ENCODE measurements around the gene LY6G6D.

LY6G6D gene

DNA sequence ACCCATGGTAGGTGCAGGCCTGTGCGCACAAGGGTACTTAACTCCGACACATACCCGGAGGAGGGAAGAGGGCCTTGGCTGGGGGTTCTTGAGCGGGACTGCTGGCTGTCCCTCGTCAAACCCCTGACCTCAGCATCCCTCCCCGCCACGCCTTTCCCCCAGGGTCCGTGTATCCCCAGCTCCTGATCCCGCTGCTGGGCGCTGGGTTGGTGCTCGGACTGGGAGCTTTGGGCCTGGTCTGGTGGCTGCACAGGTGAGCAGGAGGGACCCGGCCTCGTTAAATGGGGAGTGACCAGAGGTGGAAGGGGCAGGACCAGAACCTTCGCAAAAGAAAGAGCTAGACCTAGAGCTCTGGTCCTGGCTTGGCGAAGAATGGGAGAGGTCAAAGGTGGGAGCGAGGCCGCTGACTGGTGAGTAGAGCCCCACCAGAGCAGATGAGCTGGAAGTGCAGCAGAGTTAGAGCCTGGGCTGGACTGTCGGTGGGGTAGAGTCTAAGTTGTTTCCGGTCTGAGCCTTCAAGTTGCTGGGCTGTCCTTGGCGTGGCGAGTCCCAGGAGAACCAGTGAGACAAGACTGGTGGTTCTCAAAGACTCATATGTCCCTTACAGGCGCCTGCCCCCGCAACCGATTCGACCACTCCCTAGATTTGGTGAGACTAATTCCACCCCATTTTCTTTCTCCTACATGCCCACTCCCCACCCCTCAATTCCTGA, 9.0 kb downstream of the LY6G6D start:
- Mint-ChIP-seq H3K27me3 (ENCODE audit: low read depth) (peaks cover 4% of the 10 kb centered on the region), H3K27ac (peak overlapping the region in 1 of 3 experiments; percentile 14), H3K4me1 (peaks cover 5% of the 10 kb centered on the region), H3K9me3 (no peaks in the 10 kb centered on the region), H3K4me3 (no peak overlapping the region), H3K36me3 (ENCODE audit: low read depth) (peaks cover 44% of the 10 kb centered on the region)
- TF ChIP-seq, protein P1, sequence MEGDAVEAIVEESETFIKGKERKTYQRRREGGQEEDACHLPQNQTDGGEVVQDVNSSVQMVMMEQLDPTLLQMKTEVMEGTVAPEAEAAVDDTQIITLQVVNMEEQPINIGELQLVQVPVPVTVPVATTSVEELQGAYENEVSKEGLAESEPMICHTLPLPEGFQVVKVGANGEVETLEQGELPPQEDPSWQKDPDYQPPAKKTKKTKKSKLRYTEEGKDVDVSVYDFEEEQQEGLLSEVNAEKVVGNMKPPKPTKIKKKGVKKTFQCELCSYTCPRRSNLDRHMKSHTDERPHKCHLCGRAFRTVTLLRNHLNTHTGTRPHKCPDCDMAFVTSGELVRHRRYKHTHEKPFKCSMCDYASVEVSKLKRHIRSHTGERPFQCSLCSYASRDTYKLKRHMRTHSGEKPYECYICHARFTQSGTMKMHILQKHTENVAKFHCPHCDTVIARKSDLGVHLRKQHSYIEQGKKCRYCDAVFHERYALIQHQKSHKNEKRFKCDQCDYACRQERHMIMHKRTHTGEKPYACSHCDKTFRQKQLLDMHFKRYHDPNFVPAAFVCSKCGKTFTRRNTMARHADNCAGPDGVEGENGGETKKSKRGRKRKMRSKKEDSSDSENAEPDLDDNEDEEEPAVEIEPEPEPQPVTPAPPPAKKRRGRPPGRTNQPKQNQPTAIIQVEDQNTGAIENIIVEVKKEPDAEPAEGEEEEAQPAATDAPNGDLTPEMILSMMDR (IDR thresholded peaks at IDR 0.05; ENCODE audit: unreplicated experiment in 3 of 3) = no peak

DNA sequence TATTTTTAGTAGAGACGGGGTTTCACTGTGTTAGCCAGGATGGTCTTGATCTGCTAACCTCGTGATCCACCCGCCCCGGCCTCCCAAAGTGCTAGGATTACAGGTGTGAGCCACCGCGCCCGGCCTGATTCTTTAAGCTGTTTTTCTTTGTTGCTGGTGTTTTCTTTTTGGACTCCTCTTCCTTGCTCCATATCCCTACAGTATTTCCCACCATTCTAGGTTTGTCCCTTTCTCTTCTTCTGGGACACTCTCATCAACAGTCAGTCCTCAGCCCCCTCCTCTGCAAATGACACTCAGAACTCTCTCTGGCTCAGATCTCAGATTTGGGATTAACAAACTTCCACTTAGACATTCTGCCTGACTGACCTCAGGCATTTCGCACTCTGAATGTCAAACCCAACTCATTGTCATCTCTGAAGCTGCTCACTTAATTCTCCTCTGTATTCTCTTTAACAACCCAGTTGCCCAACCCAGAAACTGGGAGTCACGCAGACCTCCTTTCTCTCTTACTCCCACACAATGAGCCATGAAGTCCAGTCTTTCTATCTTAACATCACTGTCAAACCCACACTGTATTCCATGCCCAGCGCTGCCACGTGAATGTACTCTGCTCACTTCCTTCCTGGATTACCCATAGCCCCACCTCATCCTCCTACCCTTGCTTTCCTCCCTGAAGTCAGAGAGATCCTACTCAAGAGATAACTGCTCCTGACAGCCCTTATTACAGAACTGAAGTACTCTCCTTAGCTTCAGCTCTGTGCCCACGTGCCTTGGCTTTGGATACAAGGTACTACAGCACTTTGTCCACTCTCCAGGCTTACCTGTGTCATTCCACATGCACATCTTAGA, 10.6 kb downstream of the LY6G6D start:
- H3K4me3 Mint-ChIP-seq = peak overlapping the region in 2 of 3 experiments; percentile 0 to 24
- no peaks in the 10 kb centered on the region for H3K9me3 Mint-ChIP-seq
- H3K27ac Mint-ChIP-seq = peak overlapping the region in 2 of 3 experiments; percentile 3 to 64
- peaks cover 12% of the 10 kb centered on the region for H3K4me1 Mint-ChIP-seq
- TF ChIP-seq, protein P1 (IDR thresholded peaks at IDR 0.05; ENCODE audit: unreplicated experiment in 3 of 3) = no peak
- peaks cover 53% of the 10 kb centered on the region for H3K36me3 Mint-ChIP-seq (ENCODE audit: low read depth)
- H3K27me3 Mint-ChIP-seq (ENCODE audit: low read depth) = no peaks in the 10 kb centered on the region

DNA sequence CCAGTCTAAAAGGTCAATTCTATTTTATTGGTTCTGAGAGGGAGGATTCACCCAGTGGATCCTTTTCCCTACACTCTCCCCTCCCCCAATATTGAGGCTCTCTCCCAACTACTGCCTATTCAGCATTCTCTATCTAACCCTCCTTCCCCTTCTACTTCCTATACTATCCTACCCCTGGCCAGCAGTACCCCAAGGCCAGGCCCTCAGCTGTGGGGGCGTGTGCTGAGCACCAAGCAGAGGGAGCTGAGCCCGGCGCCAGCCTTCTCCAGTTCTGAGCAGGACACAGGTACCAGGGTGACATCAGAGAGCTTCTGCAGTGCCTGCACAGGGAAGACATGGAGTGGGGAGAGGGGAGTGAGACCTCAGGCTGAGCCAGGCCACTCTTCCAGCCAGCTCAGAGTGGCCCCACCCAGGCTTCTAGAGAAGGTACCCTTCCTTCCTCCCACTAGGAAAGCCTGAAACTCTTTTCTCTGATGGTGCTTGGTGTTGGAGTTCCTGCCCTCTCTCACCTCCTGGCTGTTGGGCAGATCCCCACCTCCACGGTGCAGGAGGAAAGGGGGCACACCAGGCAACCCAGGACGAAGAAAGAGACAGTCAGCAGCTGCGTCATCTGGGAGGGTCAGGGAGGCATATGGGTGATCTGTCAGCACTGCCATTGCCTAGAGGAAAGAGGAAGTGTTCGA, 12.0 kb downstream of the LY6G6D start:
- Mint-ChIP-seq H3K4me3 (peak overlapping the region; percentile 70 to 85 (median 83)), H3K9me3 (no peaks in the 10 kb centered on the region), H3K27me3 (ENCODE audit: low read depth) (no peaks in the 10 kb centered on the region), H3K27ac (peak overlapping the region in 1 of 3 experiments; percentile 52), H3K4me1 (peaks cover 15% of the 10 kb centered on the region), H3K36me3 (ENCODE audit: low read depth) (peaks cover 60% of the 10 kb centered on the region)
- TF ChIP-seq, protein P1 (IDR thresholded peaks at IDR 0.05; ENCODE audit: unreplicated experiment in 3 of 3) = no peak

DNA sequence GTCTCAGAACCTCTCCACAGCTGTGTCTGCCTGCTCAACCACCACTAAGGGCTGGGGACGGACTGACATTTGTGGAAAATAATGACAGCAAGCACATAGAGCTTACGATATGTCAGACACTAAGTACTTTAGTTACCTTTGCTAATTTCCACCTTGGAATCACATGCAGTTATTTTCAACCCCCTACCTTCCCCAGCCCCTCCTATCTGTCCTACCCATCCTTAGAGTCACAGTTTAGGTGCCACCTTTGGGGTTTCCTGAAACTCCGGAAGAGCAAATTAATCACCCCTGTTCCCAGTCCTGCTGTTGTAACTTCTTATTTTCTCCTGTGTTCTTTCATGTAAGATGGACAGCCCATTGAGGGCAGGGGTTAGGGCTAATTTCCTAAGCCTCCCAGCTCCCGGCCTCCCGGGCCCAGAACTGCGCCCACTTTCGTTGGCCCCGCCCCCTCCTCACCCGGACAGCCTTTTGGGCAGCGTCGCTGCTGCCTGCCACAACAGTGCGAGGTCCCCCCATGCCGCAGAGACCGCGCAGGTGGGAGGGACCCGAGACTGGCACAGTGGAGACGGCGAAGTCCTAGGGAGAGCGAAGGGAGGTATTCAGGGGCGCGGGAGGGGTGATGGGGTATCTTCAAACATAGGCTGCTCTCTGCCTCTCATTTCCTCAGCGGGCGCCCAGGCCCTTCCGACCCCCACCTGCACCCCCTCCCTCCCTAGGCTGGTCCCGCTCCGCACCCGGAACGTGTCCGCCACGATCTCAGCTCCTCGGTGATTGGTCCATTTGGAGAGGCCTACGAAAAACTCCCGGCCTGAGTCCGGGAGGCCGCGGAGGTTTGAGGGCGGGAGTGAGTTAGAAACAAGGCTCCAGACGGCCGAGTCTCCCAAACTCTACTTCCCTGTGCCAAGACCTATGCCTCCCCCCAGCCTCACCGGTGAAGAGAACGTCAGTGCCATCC, 12.8 kb downstream of the LY6G6D start:
- no peaks in the 10 kb centered on the region for H3K9me3 Mint-ChIP-seq
- H3K27me3 Mint-ChIP-seq (ENCODE audit: low read depth) = no peaks in the 10 kb centered on the region

More for the DNA sequence above, 12.8 kb downstream of the LY6G6D start:
- no peak overlapping the region for H3K27ac Mint-ChIP-seq
- H3K36me3 Mint-ChIP-seq (ENCODE audit: low read depth) = peaks cover 65% of the 10 kb centered on the region
- peaks cover 16% of the 10 kb centered on the region for H3K4me1 Mint-ChIP-seq
- H3K4me3 Mint-ChIP-seq = peak overlapping the region; percentile 97 to 98 (median 98)
- TF ChIP-seq, protein P1 (IDR thresholded peaks at IDR 0.05; ENCODE audit: unreplicated experiment in 3 of 3) = no peak
